Choroid plexus epithelial cell (primary cell): ENCODE measurements around the gene RPS6KA5.

ENCODE experiments used
- DNase-seq: peaks from one replicate; pipeline ENCODE4 v3.0.0-alpha.2; 2010; ENCODE audit warnings: low read depth
- H3K4me3 ChIP-seq: 2 replicates; pipeline ENCODE4 v1.5.1; 2011; ENCODE audit warnings: low read depth, mild to moderate bottlenecking, control low read depth, low read length, moderate library complexity
- CTCF ChIP-seq: conservative IDR thresholded peaks from 2 replicates; pipeline ENCODE4 v1.5.1; 2011; ENCODE audit warnings: low read depth, mild to moderate bottlenecking, control low read depth, inconsistent platforms, low read length, moderate library complexity

The RPS6KA5 gene

DNA sequence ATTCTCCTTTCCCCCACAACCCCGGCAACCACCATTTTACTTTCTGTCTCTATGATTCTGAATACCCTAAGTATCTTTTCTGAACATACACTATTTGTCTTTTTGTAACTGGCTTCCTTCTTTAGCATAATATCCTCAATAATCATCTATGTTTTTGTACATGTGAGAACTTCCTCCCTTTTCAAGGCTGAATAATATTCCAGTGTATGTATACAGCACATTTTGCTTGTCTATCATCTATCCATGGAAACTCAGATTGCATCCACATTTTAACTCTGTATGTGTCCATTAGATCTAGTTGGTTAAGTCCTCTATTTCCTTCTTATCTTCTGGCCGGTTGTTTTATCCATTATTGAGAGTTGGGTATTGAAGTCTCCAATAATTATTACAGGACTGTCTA, 180.2 kb downstream of the RPS6KA5 start:
- no peak overlapping the region for H3K4me3 ChIP-seq
- DNase-seq: no peak
- TF ChIP-seq CTCF: no peak

DNA sequence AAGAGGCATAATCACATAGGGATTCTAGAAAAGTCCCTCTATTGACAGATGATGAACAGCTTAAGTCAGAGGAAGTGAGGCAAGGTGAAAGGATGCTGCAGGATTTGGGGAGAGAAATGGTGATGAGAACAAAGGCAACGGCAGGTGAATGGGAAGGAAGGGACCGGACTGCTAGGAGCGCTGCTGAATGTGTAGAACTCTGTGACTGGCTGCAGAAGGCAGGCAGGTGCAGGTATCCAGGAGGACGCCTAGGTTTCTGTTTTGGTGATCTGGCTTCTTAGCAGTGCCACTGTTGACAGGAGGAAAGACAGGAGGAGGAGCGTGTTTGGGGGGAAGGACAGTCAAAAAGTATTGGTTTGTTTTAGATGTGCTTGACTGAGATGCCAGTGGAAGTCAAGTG, 185.8 kb downstream of the RPS6KA5 start:
- DNase-seq: no peak
- no peak overlapping the region for H3K4me3 ChIP-seq
- no peak for TF ChIP-seq CTCF

- H3K4me3 ChIP-seq: no peak overlapping the region
- DNase-seq: peak; percentile 55
- TF ChIP-seq CTCF: no peak
Observed at GRCh38 chr14:90871605-90872233, 188.7 kb downstream of the RPS6KA5 start.

DNA sequence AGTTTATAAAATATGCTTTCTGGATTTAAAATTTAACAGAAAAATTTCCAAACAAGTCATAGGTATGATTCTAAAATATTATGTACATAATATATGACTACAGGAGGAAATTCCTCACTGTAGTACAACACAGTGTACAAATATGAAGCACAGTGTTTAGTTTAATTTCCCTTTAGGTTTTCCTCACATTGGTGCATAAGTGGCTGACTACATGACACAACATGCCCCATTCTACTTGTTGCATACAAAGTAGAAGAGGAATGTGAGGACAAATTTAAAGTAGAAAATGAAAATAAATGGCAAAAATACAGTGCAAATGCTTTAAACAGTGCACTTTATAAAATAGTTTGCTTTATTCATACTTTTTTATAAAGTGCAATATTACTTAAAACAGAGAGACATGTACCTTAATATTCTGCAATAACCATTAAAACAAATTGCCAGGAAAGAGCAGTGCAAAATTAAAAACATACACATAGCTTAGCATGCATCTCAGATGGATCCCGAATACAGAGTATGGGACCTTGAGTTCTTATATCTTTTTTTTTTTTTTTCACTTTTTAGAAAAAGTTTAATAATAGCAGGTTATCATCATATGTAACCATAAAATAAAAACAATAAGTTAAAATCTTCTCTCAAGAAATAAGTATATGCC, 189.4 kb downstream of the RPS6KA5 start:
- DNase-seq: no peak
- H3K4me3 ChIP-seq: no peak overlapping the region
- no peak for TF ChIP-seq CTCF

- TF ChIP-seq CTCF: no peak
- no peak for DNase-seq
- no peak overlapping the region for H3K4me3 ChIP-seq
Observed at GRCh38 chr14:90867501-90867900, 192.9 kb downstream of the RPS6KA5 start.

DNA sequence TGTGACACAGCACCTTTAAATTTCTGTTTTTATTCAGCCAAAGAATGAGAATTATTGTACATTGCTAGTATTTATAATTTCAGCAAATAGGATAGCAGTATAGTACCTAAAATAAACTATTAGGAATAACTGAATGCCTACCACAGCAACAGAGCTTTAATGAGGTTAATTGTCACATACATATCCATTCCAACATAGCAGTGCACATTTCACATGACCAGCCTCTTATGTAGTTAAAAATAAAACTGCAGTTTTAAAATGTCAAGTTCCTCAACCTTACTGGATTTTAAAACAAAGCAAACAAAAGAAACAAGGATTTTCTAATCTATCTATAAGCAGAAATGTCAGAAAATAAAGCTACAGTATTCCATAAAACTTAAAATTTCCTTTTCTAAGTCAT, 193.6 kb downstream of the RPS6KA5 start:
- TF ChIP-seq CTCF: no peak
- H3K4me3 ChIP-seq: no peak overlapping the region
- no peak for DNase-seq

- DNase-seq: no peak
- no peak overlapping the region for H3K4me3 ChIP-seq
- TF ChIP-seq CTCF: no peak
Observed at GRCh38 chr14:90864741-90865140, 195.7 kb downstream of the RPS6KA5 start.
